GM18499 (cell line): Measurements from ENCODE around the gene GXYLT2.

Source experiments
- ATAC-seq: cut with Tn5 transposase; IDR thresholded peaks from one replicate; pipeline ENCODE4 v1.9.1; 2021; ENCODE audit warnings: moderate number of reproducible peaks; ENCODE audit not compliant: insufficient read depth, unreplicated experiment

Gene GXYLT2, protein sequence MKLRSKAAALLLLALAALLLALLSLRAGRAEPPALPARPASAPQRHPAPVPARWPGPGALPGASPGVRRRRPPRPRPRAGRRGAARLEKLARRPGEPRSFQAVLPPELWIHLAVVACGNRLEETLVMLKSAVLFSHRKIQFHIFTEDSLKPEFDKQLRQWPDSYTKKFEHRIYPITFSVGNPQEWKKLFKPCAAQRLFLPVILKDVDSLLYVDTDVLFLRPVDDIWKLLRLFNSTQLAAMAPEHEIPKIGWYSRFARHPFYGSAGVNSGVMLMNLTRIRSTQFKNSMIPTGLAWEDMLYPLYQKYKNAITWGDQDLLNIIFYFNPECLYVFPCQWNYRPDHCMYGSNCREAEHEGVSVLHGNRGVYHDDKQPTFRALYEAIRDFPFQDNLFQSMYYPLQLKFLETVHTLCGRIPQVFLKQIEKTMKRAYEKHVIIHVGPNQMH

DNA sequence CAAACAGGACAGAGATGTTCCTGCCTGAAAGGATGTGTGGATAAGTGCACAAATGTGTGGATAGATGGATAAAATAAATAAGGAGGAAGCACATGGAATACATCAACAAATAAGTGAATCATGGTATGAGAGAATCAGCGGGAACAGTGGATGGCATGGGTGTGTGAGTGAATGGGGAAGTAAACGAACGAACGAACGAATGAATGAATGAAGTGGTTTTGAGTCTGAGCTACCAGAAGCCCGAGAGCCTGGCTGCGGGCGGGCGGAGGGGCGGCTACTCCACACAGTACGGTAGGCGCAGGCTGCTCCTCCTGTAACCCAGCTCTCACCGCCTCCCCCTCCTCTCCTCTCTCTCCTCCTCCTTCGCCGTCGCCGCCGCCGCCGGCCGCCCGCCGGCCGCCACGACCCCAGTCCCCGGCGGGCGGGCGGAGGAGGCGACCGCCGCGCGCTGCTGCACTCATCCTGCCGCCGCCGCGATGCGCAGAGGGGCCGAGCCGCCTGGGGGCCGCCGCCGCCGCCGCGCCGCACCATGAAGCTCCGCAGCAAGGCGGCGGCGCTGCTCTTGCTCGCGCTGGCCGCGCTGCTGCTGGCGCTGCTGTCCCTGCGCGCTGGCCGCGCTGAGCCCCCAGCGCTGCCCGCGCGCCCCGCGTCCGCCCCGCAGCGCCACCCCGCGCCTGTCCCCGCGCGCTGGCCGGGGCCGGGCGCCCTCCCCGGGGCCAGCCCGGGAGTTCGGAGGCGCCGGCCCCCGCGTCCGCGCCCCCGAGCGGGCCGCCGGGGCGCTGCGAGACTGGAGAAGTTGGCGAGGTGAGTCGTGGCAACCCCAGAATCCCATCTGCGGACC lies at the start of gene GXYLT2:
Gene GXYLT2, plus strand, starts transcription at position 342 of the 841 bp plus-strand sequence. Its CDS starts 188 bp downstream, at position 530.
- no peak for ATAC-seq

DNA sequence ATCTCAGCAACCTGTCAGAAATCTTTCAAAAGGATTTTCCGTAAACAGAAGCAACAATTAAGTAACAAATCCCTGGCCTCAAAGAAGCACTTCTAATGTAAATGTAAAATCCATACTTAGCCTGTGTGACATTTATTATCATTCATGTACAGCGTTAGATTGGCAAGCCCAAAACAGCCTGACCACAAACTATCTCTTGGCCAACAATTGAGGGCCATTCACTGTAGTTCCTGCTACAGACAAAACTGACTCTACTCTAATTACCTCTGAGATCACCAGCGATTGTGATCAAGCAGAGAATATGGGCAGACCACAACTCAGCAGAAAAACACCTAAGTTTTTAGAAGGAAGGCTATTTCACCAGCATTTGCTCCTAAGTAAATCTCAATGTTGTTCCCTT lies 48.8 kb upstream of the GXYLT2 start:
- ATAC-seq, result no peak

DNA sequence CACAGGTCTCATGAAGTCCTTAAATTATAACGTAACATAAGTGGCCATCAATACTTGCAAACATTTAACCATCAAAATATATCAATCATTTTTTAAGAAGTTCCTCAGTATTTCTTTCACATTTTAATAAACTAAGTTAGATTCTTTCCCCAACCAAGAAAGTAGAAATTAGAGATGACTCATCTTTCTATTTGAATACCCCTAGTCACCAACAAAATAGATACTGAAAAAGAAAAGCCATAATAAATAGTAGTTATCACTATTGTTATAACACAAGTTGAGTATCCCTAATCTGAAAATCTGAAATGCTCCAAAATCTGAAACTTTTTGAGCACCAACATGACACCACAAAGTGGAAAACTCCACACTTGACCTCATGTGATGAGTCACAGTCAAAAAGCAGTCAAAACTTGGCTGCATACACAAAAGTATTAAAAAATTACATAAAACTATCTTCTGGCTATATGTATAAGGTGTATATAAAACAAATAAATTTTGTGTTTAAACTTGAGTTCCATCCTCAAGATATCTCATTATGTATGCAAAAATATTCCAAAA lies 43.3 kb upstream of the GXYLT2 start:
- ATAC-seq, result peak; percentile 39

DNA sequence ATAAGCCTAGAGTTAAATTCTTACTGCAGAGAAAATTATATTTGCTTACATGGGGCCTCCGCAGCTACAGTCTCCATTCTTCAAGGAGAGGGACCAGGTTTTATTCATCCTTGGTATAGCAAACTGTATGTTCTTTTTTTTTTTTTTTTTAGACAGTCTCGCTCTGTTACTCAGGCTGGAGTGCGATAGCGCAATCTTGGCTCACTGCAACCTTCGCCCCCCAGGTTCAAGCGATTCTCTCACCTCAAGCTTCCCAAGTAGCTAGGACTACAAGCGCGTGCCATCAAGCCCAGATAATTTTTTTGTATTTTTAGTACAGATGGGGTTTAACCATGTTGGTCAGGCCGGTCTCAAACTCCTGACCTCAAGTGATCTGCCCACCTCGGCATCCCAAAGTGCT lies 41.7 kb upstream of the GXYLT2 start:
- ATAC-seq, result no peak

DNA sequence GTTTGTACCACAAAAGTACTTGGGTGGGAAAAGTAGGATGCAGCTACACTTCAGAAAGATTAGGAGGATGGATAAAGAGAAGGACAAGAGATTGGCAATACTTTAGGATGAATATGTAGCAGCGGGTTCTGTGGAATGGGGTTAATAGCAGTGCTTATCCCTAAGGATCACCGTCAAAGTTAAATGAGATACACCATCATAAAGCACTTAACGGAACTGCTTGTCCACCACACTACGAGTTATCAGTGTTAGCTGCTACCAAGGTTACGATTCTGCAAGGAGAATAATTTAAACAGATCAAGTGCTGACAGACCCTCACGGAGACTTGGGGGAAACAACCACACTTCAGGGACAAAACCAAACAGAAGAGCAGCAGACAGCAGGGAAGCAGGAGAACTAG lies 40.6 kb upstream of the GXYLT2 start:
- no peak for ATAC-seq

DNA sequence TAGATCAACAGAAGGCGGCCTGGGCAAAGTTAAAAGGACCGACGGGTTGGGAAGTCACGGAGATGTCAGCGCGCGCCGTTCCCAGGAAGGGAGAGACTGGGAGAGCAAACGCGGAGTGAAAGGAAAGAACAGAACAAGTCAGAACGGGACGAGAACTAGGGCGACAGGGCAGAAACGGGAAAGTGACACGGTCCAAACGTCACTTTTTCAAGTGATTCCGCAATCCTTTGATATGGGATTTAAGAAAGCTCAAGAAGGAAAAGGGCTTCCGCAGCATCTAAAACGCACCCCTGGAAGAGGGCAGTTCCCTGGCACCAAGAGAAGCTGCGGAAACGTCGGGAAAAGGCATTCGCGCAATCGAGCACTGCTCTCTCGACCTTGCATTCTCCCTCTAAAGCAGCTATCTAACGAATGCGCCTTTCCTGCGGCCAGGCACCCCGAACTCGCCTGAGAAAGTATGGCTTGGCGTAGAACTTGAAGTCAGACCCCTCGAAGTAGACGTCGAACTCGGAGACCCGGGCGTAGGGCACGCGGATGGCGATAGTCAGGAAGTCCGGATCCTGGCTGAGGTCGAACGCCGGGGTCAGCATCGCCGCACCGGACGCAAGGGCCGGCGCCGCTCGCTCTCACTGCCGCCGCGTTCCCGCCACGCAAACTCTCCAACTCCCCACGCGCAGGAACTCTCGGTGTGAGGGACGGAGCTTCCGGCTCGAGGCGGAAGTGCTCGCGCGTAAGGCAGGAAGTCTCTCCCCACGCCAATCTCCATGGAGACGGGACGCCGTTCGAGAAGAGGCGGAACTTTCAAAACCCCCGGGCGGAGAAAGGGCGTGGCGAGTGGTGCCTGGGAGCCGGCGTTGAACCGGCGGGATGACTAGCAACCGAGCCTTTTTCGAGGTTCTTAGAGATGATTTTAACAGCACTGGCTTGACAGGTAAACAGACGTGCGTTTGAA lies 39.8 kb upstream of the GXYLT2 start, which contains the start of gene SHQ1:
Gene SHQ1, minus strand, starts transcription at position 695 of the 952 bp plus-strand sequence. Its CDS starts 105 bp downstream, at position 590.
- peak; percentile 62 for ATAC-seq

DNA sequence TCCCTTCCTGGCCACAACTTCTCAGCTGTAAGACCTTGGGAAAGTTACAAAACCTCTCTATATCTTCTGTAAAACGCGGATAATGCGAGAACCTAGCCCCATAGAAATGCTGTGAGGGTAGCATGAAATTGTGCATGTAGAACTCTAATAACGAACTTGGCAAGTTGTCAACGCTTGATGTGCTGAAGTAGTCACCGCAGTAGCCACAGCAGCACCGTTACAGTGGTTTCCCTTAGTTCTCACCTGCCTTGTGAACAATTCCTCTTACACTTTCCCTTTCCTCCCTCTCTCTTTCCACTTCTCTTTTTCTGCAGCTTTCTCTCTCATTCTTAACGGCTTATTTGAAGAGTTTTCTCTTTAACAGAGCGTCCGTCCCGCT lies 39.2 kb upstream of the GXYLT2 start:
- peak; percentile 28 for ATAC-seq

DNA sequence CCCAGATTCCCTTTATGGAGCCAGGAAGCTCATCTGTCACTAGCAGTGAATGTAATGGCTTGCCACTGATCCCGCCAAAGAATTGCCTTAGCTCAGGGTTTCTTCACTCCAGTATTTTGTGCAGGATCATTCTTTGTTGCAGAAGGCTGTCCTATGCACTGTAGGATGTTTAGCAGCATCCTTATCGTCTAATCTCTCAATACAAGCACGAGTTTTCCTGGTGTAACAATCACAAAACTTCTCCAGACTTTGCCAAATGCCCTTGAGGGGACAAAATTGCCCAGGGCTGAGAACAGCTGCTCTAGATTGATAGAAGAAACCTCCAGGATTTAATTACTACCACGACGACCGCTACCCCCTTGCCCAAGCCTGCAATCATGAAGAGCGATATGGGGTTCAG lies 32.8 kb upstream of the GXYLT2 start:
- ATAC-seq, result no peak

DNA sequence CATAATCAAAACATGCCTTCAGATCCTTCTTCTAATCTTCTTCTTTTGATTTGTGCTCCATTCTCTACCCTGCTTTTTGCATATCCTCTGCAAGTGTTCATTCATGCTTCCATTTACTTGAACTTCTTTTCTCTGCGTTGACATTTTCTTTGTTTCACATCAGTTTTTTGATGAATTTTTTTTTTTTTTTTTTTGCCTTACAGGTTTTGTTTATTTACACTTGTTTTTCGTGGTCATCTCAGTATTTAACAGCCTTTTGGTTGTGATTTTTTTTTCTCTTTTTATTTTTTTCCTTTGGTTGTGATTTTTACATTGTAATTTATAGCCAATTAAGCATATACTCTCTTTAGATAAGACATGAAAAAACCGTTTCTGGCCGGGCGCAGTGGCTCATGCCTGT lies 27.8 kb upstream of the GXYLT2 start:
- ATAC-seq, result no peak

DNA sequence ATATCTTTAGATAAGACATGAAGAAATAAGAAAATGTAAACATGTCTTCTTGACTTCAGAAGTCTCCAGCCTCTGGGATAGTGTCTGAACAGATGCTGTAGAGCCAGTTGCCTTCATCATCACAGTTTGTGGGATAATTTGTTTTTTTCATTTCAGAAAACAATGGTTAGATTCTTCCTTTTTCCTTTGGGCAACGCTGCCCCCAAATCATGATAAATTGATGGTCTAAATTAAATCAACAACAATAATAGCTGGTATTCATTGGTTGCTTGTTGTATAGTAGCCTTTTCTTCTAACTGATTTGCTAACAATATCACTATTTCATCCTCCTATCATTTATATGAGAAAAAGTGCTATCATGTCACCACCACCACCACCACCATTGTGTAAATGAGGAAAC lies 27.0 kb upstream of the GXYLT2 start:
- no peak for ATAC-seq

DNA sequence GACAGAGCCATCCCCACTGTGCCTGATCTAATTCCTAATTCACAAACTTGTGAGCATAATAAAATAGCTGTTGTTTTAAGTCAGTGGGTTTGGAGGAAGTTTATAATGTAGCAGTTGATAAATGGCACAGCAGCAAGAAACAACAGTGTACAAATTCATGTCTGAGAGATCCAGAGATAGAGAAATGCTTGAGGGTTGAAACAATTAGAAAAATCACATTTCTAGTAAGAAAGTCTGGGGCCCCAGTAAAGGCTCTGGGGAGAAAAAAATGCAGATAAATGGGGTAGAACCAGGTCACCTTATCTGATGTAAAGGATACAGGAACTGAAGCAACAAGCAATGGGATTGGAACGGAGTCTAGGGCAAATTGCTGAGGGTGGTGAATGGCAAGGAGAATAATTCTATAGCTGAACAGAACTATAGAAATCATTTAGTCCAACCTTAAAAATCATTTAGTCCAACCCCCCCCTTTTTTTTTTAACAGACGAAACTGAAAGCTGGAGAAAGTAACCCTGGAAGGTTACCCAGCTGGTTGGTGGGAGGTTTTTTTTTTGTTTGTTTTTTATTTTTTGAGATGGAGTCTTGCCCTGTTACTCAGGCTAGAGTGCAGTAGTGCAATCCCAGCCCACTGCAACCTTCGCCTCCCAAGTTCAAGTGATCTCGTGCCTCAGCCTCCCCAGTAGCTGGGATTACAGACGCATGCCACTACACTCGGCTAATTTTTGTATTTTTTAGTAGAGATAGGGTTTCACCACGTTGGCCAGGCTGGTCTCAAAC lies 25.3 kb upstream of the GXYLT2 start:
- ATAC-seq, result no peak

DNA sequence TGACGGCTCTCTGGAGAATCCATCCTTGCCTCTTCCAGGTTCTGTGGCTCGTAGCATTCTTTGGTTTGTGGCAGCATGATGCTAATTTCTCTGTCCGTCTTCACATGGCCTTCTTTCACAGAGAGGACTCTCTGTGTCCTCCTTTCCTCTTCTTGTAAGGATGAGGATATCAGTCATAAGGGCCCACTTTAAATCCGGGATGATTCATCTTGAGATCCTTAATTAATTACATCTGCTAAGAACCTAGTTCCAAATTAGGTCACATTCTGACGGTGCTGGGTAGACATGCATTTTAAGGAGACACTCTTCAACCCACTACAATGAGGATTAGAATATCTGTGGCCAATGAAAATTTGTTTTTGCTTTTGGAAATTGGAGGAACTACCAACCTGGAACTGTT lies 15.7 kb upstream of the GXYLT2 start:
- no peak for ATAC-seq

DNA sequence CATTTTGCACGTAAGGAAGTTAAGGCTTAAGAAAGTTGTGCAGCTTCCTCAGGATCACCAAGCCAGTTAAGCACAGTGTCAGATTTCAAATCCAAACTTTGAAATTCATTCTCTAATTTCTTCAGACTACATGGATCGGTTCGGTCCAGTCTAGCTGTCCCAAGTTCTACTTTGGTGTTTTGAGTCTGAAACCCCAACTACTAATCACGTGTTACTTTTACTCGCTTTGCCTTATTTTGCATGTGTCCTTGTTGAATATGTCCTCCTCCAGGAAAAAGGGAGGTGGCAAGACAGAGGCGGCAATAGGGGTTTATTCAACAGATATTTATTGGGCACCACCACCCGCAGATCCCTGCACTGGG lies 522 bp upstream of the GXYLT2 start:
- ATAC-seq, result no peak

DNA sequence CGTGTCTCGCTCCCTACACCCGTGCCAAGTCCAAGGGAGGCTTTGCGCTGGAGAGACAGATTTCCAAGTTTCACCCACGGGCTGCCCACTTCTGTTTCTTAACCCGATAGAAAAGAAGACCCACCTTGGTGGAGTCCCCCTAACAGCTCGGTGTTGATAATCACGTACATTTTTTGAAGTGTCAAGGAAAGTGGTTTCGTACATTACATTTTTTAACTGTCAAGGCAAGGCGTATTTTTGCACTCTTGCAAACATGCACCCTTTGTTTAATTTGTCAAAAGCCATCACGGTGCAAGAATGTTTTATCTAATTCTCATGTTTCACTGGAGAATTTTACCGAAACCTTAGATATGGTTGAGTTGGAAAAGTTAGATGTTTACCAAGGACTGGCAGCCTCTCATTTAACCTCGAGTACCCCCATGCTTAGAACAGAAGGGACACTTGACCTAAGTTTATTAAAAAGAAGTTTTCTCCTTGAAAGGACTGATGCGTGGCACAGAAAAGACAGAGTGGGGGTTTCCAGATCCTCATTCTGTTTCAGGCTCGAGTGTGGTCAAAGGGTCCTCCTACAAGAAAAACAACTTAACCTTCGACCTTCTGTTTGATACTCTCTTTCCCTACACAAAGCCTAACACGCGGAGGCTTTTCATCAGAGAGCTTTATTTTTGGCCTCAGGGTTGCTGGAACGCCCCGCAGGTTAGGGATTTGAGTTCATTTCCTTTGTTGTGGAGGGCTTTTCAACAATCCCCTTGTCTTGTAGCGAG lies 882 bp downstream of the GXYLT2 start:
- ATAC-seq, result no peak

DNA sequence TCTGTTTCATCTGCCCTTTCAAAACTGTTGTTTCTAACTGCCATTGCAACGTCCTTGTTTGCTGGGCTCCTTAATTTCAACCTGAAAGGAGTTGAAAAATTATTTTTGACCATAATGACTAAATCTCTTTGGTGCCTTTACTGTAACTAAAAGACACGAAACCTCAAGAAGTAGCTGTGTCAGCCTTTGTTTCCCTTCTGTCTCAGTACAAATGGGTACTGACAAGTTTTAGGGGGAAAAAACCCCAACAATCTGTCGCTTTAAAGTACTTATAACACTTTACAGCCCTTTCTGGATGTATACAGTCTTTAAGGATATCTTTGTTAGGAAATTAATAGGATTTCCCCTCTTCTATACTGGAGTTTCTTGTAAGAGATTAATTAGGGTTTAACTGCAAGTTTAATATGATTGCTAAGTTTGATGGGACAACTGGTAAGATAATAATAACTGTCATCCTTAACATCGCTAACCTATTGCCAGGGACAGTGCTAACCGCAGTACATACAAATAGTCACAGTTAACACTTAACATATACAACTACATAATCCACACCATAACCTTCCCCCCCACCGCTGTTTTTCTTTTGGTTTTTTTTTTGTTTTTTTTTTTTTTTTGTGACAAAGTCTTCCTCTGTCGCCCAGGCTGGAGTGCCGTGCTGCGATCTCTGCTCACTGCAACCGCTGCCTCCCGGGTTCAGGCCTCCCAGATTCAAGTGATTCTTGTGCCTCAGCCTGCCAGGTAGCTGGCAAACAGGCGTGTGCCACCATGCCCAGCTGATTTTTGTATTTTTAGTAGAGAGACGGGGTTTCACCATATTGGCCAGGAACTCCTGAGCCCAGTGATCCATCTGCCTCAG lies 1.7 kb downstream of the GXYLT2 start:
- ATAC-seq, result no peak

DNA sequence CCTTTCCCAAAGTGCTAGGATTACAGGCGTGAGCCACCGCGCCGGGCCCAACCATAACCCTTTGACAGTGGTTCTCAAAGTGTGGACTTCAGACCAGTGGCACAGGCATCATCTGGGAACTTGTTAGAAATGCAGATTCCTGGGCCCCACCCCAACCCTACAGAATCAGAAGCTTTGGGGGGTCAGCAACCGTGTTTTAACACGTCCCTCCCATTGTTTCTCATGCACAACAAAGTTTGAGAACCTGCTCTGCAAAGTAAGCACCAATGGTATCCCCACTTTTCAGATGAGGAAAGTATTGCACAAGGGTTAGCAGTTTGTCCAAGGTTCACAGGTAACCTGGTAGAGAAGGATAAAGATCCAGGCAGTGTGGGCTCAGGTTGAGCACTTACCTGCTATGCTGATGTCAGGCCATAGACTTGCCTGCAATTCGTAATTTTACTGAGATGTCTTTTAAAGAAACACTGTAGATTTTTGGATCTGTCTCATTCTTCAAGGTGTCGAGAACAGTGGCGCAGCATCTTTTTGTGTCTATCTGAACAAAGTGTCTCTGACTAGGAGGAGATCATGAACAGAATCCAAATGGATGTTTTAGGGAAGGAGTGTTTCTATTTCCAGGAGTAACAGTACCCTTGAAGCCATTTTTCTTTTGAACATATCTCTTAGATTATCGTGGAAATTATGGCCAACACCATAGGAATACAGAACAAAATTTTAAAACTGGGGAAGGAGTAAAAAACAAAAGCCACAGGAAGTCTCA lies 2.5 kb downstream of the GXYLT2 start:
- ATAC-seq, result no peak
